HL-60/S4 treated with retinoic acid at 250 ng/mL for 4 days and 3 days (cell line): ENCODE measurements around the gene PRPSAP1.
"Not testable (repeated sequence)": the region's sequence is repeated elsewhere in the genome, so short reads cannot be mapped to it uniquely, and the experiment has no call there.

Experiments used
- in situ Hi-C: fragments of 300-500 bp; cut with MboI; formaldehyde crosslinking; loops from 2 replicates; pipeline ENCODE4 v1.7.0; 2022; ENCODE audit warnings: low sequenced_read_pairs

PRPSAP1 gene

DNA sequence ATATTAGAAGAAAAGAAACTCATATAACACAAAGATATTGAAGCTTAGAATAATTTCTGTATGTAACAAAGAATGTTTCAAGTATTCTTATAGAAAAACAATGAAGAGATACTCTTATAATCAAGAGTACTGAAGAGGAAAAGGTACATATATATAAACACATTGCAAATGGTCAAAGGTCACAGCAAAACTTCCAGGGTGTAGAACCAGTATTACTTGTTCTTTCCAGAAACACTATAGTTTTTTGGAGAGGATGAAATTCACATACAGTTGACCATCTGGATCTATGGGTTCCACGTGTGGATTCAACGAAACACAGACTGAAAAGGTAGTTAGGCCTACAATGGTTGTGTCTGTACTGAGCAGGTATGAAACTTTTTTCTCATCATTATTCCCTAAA, 22.6 kb downstream of the PRPSAP1 start:
- in situ Hi-C loops: no loop called here

DNA sequence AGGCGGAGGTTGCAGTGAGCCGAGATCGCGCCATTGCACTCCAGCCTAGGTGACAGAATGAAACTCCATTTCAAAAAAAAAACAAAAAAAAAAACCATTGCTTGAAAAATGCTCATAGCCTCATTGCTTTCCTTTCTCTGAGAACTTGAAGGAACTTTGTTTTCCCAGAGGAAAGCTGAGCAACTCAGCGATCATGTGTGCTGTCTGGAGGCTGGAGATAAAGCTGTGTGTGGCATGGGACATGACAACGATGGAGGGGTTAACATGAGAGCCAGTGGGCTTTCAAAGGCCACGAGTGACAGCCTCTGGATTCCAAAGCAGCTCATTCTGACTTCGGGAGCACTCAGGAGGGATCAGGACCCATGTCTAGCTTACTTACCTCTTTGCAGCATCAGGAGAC, 24.1 kb downstream of the PRPSAP1 start:
- in situ Hi-C loops: no loop called here

DNA sequence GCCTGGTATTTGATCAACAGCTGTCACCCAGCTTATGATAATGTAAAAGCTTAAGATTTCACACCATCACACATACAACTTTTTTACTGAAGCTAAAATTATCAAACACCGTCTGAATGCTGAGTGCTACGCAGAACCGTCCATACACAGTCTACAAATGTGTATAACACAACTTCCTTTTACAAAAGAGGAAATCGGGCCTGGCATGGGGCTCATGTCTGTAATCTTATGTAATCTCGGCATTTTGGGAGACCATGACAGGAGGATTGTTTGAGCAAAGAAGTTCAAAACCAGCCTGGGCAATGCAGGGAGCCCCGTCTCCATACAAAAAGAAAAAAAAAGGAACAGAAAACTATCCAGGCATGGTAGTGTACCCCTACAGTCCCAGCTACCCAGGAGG, 26.0 kb downstream of the PRPSAP1 start:
- in situ Hi-C loops: no loop called here

DNA sequence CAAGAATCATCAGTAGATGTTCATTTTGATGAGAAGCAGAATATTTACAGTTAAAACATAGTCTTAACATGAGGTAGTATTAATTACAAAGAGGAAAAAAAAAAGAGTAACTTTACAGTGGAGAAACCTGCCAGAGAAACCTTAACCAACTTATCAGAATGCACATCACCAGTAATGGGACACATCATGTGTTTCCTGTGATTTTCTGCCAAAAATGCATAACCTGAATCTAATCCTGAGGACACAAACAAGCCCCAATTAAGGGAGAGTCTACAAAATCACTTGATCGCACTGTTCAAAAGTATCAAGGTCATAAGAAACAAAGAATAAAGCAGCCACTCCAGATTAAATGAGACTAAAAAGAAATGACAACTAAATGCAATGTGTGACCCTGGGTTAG, 27.4 kb downstream of the PRPSAP1 start:
- in situ Hi-C loops: no loop called here

DNA sequence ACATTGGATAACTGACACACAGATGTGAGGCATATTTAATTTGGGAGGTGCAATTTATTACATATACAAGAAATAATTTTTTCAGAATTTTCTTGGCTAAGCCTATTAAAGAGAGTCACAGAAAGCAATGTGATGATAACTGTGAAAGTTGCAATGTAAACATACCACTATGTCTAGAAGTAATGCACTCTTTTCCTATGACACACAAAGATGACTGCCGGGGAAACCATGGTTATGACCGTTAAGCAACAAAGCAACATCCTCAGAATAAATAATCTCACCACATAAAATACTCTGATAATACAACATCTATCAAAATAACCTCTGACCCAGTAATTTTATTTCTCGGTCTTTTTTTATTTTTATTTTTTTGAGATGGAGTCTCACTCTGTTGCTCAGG, 35.1 kb downstream of the PRPSAP1 start:
- in situ Hi-C loops: no loop called here

DNA sequence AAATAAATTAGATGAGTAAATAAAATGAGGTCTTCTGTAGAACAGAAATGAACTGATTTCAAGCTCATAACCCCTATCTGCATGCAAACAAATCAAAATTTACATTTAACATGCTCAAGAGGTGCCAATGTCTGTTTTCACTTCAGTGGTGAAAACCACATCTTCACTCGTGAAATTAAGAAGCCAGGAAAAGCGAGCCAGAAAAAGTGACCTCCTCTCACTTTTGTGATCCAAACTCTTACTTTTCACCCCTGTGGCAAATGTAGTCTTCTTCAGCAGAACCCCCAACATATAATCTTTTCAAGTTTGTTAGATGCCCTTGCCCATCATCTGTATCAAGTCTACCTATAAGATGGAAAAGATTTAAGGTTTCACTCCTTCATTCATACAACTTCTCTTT, 36.2 kb downstream of the PRPSAP1 start:
- in situ Hi-C loops: no loop called here

DNA sequence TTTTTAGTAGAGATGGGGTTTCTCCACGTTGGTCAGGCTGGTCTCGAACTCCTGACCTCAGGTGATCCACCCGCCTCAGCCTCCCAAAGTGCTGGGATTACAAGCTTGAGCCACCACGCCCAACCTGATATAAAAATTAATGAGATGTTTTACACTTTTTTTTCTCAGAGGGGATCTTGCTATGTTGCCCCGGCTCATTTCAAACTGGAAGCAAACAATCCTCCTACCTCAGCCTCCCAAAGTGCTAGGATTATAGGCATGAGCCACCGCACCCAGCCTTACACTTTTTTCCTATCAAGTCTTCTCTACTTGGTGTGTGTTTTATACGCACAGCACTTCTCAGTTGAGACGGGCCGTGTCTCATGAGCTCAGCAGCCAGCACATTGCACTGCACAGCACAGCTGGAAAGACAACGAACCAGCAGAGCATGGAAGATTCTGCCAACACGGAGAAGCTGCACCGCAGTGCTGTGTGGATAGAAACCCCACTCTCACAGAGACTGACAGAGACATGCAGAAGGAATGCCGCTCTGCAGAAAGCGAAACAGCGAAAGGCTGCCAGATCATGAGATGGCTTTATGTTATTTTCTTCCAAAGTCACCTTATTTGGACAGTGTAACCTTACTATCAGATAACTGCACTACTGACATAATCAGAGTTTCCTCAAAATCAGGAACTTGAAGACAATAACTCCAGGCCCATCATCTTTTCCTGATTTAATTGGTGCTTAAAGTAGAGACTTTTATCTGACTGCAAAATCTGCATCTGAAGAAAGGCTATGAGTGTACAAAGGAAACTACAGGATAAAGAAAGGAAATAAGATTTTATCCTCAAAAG, 39.1 kb downstream of the PRPSAP1 start:
- in situ Hi-C loops: no loop called here

DNA sequence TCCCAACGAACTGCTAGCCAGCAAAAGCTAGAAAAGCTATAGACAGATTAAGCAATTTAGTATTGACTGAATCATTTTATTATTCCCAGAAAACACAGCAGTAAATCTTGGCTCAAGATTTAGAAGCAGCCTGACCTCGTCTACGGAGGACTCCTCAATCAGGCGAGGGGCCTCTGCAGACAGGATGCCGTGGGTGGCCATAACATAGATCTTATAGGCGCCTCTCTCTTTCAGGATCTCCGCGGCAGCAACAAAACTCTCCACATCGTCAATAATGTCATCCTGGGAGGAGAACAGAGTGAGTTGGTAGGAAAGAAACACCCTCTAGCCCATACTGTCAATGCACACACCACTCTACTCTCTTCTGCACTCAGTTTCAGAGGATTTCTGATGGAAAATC, 41.0 kb downstream of the PRPSAP1 start:
- in situ Hi-C loops: no loop called here

DNA sequence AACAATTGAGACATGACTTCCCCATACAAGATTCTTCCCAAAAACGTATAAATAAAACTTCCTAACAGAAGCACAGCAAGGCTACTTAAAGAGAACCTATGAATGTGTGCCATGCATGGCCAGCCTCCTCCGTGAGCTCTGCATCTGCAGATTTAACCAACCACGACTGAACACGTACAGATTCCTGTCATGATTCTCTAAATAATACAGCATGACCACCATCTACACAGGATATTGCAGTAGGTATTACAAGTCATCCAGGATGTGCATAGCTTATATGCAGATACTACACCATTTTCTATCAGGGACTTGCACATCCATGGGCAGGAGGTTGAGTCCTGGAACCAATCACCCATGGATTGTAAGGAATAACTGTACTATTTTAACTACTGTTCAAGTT, 44.3 kb downstream of the PRPSAP1 start:
- in situ Hi-C loops: no loop called here

DNA sequence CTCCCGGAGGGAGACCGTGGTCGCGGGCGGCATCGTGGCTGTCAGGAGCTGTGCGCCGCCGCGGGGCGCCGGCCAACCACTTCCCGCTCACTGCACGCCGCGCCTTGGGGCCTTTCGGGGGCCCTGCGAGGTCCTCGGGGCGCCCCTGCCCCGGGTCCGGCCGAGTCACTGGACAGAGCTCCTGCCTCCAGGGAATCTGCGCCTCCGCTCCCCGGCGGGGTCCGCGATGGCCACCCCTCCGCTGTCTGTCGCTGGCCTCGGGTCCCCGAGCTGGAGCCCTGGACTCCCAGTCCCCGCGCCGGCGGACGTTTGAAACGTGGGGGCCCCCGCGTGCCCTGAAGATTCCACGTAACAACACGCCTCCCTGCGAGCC, 45.8 kb downstream of the PRPSAP1 start, which contains the start of gene QRICH2:
Gene QRICH2, minus strand, starts transcription at position 311 of the 373 bp plus-strand sequence. Its CDS starts 278 bp downstream, at position 33.
- in situ Hi-C loops: no loop called here

DNA sequence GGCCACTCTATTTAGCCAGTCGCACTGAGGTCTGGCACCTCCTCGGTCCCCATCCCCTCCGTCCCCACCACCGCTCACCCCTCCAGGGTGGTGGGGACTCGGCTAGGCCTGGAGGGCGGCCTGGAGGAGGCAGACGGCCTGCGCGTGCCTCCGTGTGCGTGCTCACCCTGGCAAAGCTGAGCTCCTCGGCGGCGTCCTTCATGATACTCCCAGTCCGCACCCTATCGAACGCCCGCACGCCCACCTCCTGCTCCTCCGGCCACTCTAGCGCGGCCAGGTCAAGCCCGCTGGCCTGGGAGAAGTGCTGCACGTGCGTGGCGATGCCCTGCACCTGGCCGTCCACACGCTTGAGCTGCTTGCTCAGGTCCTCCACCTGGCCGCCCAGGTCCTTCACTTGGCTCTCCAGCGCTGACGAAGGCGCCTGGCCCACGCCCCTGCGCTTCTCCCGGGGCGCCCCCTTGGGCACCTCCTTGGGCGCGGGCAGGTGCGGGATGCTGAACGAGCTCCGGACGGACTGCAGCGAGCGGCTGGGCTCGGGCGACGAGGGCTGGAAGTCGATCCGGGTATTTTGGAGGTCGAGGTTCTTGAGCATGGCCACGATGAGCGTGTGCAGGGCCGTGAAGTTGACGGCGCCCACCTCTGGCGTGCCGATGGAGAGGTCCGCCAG, 46.3 kb downstream of the PRPSAP1 start:
- in situ Hi-C loops: no loop called here

DNA sequence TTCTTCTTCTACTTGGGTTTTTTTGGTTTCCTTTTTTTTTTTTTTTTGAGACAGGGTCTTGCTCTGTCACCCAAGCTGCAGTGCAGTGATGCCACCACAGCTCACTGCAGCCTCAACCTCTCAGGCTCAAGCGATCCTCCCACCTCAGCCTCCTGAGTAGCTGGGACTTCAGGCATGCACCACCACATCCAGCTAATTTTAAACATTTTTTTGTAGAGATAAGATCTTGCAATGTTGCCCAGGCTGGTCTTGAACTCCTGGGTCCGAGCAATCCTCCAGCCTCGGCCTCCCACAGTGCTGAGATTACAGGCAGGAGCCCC, 48.6 kb downstream of the PRPSAP1 start:
- in situ Hi-C loops: not testable (repeated sequence)

DNA sequence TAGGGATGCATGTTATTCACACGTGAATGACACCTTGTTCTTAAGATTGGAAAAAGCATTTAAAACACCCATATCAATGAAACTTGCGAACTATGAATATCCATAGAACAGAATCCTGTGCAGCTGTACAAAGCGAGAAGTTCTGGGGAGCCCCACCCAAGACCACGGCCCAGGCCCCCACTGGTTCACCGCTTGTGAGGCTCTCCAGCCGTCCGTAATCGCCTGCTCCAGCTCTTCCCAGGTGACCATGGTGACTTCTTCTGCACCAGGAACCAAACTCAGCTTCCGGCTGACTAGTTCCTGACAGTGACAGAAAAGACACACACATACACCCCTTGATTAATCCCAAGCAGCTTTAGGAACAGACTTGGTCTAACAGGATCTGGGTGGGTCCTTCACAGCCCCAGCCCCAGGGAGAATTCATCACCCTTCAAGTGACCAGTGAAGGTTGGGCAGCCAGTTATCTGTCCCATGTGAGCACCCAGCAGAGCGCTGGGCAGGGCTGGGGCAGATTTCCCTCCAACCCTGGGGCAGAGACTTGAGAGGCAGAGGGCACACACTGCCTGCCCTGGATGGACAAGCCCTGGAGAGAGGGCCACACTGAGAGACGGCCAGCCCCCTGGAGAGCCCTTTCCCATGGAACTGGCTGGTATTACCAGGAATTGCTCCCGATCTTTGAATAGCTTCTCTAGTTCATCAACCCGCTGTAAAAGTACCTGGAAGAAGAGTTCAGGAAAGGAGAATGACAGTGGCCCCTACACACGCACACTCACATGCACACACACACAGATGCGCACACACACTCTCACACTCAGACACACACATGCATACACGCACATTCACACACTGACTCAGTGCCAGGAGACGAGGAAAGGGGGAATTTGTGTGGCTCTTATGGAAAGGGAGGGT, 49.2 kb downstream of the PRPSAP1 start:
- in situ Hi-C loops: no loop called here

DNA sequence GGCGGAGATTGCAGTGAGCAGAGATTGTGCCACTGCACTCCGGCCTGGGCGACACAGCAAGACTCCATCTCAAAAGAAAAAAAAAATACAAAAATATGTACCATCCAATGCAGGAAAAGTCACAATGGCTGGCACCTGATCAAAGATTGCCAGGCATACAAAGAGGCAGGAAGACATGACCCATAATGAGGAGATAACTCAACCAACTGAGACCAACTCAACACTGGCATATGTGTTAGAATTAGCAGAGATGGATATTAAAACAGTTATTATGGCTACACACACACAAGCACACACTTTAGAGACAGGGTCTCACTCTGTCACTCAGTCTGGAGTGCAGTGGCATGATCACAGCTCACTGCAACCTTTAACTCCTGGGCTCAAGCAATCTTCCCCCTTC, 56.3 kb downstream of the PRPSAP1 start:
- in situ Hi-C loops: loop anchor here (10.0 to 25.0 kb wide), 5 partner anchors 103 to 535 kb away; partner anchors contain the start of genes AANAT, GALK1 and MRPL38

DNA sequence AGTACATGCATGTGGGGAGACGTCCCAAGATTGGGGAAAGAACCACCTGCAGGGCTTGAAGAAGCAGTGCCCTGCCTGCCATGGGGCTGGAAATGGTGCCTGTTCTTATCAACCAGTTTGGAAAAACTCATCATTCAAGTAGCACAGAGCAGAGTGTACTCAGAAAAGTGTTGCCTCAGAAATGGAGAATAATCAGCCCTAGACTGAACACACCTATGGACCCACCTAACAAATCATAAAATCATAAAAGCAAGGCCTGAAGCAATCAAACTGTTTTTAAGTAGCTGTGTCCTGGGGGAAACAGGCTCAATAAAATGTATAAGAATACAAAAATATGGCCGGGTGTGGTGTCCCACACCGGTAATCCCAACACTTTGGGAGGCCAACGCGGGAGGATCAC, 56.8 kb downstream of the PRPSAP1 start:
- in situ Hi-C loops: loop anchor here (10.0 to 25.0 kb wide), 5 partner anchors 102 to 535 kb away; partner anchors contain the start of genes AANAT, GALK1 and MRPL38

DNA sequence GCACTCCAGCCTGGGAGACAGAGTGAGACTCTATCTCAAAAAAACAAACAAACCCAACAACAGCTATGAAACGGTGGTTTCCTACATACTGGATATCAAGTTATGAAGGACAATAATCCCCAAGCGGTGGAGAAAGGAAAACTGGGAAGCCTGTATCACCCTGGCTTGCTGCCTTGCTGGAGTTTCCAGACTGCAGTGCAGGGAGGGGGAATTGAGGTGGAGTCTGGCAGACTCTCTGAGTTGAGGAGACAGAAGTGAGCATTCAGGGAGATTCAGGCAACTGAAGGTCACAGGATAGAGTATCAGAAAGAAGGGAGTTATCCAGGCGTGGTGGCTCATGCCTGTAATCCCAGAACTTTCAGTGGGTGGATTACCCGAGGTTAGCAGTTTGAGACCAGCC, 57.5 kb downstream of the PRPSAP1 start:
- in situ Hi-C loops: loop anchor here (10.0 to 25.0 kb wide), 5 partner anchors 101 to 534 kb away; partner anchors contain the start of genes AANAT, GALK1 and MRPL38

DNA sequence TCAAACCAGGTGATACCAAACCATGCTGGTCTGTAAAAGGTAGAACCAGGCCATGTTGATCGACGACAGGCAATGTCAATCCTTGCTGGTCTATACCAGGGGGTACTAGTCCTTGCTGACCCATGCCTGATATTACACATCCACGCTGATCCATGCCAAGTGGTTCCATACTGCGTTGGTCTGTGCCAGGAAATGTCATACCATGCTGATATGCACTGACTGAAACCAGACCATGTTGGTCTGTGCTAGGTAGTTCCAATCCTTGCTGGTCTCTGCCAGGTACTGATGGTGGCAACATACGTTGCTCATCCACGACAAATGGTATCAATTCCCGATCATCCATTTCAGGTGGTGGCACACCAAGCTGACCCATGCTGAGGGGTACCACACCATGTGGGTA, 60.6 kb downstream of the PRPSAP1 start:
- in situ Hi-C loops: loop anchor here (10.0 to 25.0 kb wide), 5 partner anchors 98 to 531 kb away; partner anchors contain the start of genes AANAT, GALK1 and MRPL38

DNA sequence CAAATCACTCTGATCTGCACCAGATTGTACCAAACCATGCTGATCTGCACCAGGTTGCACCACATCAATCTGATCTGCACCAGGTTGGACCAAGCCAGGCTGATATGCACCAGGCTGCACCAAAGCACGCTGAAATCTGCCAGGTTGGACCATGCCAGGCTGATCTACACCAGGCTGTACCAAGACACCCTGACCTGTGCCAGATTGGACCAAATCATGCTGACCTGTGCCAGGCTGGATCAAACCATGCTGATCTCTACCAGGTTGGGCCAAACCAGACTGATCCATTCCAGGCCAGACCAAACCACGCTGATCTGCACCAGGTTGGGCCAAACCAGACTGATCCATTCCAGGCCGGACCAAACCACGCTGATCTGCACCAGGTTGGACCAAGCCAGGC, 61.1 kb downstream of the PRPSAP1 start:
- in situ Hi-C loops: loop anchor here (10.0 to 25.0 kb wide), 5 partner anchors 98 to 530 kb away; partner anchors contain the start of genes AANAT, GALK1 and MRPL38

DNA sequence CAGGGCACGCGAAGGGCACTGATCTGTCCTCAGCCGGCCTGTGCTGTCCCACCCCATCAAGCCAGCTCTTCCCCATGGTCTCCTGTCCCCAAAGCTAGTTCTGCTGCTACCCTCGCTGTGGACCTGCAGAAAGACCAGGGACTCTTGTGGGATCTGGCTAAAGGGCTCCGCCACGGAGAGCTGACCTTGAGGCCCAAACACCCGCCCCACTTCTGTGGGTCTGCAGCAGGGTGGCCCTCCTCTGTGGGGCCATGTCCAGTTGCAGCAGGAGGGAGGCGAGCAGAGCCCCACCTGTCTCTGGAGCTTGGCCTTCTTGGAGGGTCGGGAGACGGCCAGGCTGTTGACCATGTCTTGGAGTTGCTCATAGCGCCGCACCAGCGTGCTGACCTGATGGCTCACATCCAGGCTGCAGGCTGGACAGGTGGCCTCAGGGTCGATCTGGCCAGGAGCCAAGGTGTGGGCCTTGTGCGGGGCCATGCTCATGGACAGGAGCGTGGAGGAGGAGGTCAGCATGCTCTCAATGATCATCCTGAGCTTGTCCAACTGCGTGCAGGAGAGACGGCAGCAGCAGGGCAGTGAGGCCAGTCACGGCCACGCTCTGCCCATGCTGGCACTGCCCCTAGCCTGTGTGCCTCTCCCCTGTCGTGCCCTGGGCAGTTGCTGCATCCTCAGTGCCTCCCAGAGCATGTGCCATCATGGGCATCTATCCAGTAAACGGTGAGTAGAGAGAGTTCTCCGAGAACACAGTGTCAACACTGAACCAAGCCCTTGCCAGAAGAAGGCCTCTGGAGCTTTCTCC, 71.9 kb downstream of the PRPSAP1 start:
- in situ Hi-C loops: loop anchor here (5.0 to 25.0 kb wide), 3 partner anchors 164 to 519 kb away; partner anchors contain the start of genes GALK1 and MRPL38

DNA sequence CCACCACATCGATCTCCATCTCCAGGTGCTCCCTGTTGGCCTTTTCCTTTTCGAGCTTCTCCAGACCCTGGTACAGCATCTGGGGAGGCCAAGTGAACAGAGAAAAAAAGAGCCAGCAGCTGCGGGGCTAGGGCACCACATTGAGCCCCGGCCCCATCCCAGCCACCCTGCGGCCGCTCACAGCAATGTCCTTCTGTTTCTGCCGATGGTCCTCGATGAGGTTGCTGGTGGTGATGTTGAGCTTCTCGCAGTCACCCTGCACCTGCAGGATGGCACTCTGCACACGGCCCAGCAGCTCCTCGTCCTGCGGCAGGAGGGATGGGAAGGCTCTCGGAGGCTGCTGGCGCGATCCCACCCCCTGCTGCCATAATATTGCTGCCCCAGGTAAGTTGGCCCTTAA, 73.1 kb downstream of the PRPSAP1 start:
- in situ Hi-C loops: loop anchor here (5.0 to 25.0 kb wide), 3 partner anchors 163 to 518 kb away; partner anchors contain the start of genes GALK1 and MRPL38
